Astrocyte of the spinal cord (primary cell): ENCODE measurements around the gene RFC3.

Experiments used
- DNase-seq: peaks from one replicate; pipeline ENCODE4 v3.0.0; 2011; ENCODE audit warnings: low read depth, low spot score
- H3K4me3 ChIP-seq: 2 replicates; pipeline ENCODE4 v1.5.1; 2011; ENCODE audit warnings: low read depth, mild to moderate bottlenecking, low read length, moderate library complexity
- CTCF ChIP-seq: IDR thresholded peaks from 2 replicates; pipeline ENCODE4 v1.5.1; 2012; ENCODE audit warnings: low read depth, mild to moderate bottlenecking, low read length, inconsistent platforms
- in situ Hi-C: cut with HindIII; loops from 2 replicates; pipeline ENCODE4 v1.10.0; 2017; ENCODE audit warnings: low sequenced_read_pairs

Gene RFC3

GRCh38 chr13:33875618-33876401, 57.9 kb downstream of the RFC3 start:
- DNase-seq: no peak
- no peak overlapping the region for H3K4me3 ChIP-seq
- in situ Hi-C loops: no loop called here
- no peak for TF ChIP-seq CTCF

GRCh38 chr13:33876716-33877394, 58.9 kb downstream of the RFC3 start:
- TF ChIP-seq CTCF: no peak
- in situ Hi-C loops: no loop called here
- no peak overlapping the region for H3K4me3 ChIP-seq
- no peak for DNase-seq

- in situ Hi-C loops: no loop called here
- no peak overlapping the region for H3K4me3 ChIP-seq
- DNase-seq: no peak
- TF ChIP-seq CTCF: no peak
Observed at GRCh38 chr13:33879118-33879517, 61.2 kb downstream of the RFC3 start.

- in situ Hi-C loops: no loop called here
- no peak for TF ChIP-seq CTCF
- DNase-seq: no peak
- H3K4me3 ChIP-seq: no peak overlapping the region
Observed at GRCh38 chr13:33882804-33883203, 64.9 kb downstream of the RFC3 start.

GRCh38 chr13:33884531-33885220, 66.7 kb downstream of the RFC3 start:
- no peak overlapping the region for H3K4me3 ChIP-seq
- in situ Hi-C loops: no loop called here
- no peak for DNase-seq
- no peak for TF ChIP-seq CTCF
